Measurements from ENCODE around the gene DOCK3. TPM values are rescaled to one million over a fixed set of nuclear protein-coding genes. Genes with fewer than 3 reads are reported as not detected.
"Not testable (repeated sequence)": the region's sequence is repeated elsewhere in the genome, so short reads cannot be mapped to it uniquely, and the experiment has no call there.

DOCK3 gene
- total RNA-seq, 1 donor, result under 0.01 TPM

DNA sequence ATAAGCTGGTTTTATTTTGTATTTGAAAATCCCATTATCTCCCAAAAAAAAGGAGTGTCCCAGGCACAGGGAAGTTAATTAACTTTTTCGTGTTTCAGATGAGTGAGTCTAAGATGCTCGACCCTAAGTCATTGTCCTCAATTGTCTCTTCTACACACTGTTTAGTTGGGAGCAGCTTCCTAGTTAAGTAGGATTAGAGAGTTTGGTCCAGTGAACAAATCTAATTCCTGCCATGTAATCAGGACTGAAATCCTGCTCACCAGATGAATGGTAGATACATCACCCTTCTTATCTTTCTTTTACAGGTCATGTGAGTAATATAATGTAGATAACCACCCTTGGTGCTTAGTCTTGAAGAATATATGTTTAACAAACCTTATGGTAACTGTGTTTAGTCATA, 481.4 kb downstream of the DOCK3 start:
- no peak overlapping the region for H3K4me3 ChIP-seq (ENCODE audit: low read depth, low read length)
- no peak for DNase-seq (ENCODE audit: low read depth)
- no peak for TF ChIP-seq CTCF (IDR thresholded peaks at IDR 0.05; ENCODE audit: insufficient read depth, low read depth, low read length)

DNA sequence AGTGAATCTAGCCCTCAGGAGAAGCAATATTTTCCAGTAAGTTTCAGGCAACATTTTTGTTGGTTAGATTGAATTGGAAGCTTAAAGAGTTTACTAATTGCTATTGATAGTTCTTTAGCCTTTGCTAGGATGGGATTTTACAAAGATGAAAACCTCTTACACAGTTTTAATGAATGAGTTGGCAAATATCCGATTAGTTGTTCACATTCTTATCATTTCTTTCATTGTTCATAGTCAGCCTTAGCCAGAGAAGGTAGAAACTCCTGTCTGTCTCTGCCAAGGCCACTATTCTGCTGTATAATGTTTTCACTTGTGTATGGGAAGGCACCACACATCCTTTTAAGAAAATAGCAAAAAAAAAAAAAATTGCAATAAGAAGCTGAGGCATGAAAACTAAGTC, 488.3 kb downstream of the DOCK3 start:
- no peak for DNase-seq (ENCODE audit: low read depth)
- no peak for TF ChIP-seq CTCF (IDR thresholded peaks at IDR 0.05; ENCODE audit: insufficient read depth, low read depth, low read length)
- H3K4me3 ChIP-seq (ENCODE audit: low read depth, low read length), result no peak overlapping the region

GRCh38 chr3:51173518-51174271, 499.0 kb downstream of the DOCK3 start:
- H3K4me3 ChIP-seq (ENCODE audit: low read depth, low read length), result no peak overlapping the region
- DNase-seq (ENCODE audit: low read depth), result no peak
- no peak for TF ChIP-seq CTCF (IDR thresholded peaks at IDR 0.05; ENCODE audit: insufficient read depth, low read depth, low read length)

- H3K4me3 ChIP-seq (ENCODE audit: low read depth, low read length), result no peak overlapping the region
- DNase-seq (ENCODE audit: low read depth), result no peak
- no peak for TF ChIP-seq CTCF (IDR thresholded peaks at IDR 0.05; ENCODE audit: insufficient read depth, low read depth, low read length)
Measured at GRCh38 chr3:51176923-51177322, 502.2 kb downstream of the DOCK3 start.

- not testable (repeated sequence) for H3K4me3 ChIP-seq (ENCODE audit: low read depth, low read length)
Measured at GRCh38 chr3:51186446-51186845, 511.7 kb downstream of the DOCK3 start.

DNA sequence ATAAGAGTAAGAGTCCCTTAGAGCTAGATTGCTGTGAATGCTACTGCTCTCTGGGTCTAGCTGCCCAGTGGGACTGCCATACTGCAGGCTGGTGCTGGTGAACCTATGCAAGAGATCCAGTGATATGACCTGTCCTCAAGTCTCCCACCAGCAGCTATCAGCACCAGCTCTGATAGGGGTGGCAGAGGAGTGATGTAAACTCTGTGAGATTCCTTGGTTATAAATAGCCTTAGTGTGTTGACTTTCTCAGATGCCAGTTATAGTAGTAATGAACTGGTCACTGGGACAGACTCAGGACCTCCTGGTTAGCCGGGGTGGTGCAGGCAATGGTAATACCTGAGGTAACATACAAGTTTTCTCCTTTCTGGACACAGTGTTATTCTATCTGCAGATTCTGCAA, 515.5 kb downstream of the DOCK3 start:
- TF ChIP-seq CTCF (IDR thresholded peaks at IDR 0.05; ENCODE audit: insufficient read depth, low read depth, low read length), result no peak
- no peak for DNase-seq (ENCODE audit: low read depth)
- H3K4me3 ChIP-seq (ENCODE audit: low read depth, low read length), result no peak overlapping the region

More at GRCh38 chr3:51186446-51186845, 511.7 kb downstream of the DOCK3 start:
- DNase-seq (ENCODE audit: low read depth), result not testable (repeated sequence)

DNA sequence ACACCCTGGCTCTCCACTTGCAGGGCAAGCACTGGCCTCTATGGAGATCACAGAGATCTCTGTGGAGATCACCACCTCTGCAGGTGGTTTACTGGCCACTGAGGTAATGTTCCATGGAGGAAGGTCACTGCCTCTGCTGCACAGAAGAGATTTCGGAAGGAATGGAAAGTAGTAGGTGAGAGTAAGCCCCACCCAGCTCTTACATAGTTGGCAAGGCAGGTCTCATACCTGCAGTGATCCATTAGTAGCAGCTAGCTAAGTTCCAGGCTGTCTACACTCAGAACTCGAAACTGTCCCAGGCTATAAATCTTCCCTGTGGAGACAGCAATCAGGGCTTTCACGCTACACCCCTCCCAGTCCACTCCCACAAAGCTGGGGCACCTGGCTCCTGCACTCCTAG, 516.1 kb downstream of the DOCK3 start:
- DNase-seq (ENCODE audit: low read depth), result no peak
- no peak overlapping the region for H3K4me3 ChIP-seq (ENCODE audit: low read depth, low read length)
- no peak for TF ChIP-seq CTCF (IDR thresholded peaks at IDR 0.05; ENCODE audit: insufficient read depth, low read depth, low read length)
